ENCODE measurements around the gene FSTL5.

GRCh38 chr4:161702287-161702686 lies 461.5 kb downstream of the FSTL5 start:
- TF ChIP-seq POLR2AphosphoS5 (IDR thresholded peaks at IDR 0.05; ENCODE audit: low read depth, low read length) (no peak), REST (IDR thresholded peaks at IDR 0.05; ENCODE audit: insufficient read depth in 1 of 2, low read depth in 2 of 2, low read length in 2 of 2) (no peak), TAF1 (IDR thresholded peaks at IDR 0.05; ENCODE audit: borderline replicate concordance, insufficient read depth, low read length) (no peak), SIN3A (IDR thresholded peaks at IDR 0.05; ENCODE audit: borderline replicate concordance, insufficient read depth, low read length) (no peak)
